ENCODE measurements around the gene CCDC9B. TPM values are rescaled to one million over a fixed set of nuclear protein-coding genes. Genes with fewer than 3 reads are reported as not detected.
A peak's percentile ranks its signal among the peaks of the same experiment; 100 is the strongest.

Gene CCDC9B
- total RNA-seq, 1 experiment from 2014 or later: 5.9 TPM

- no peak for DNase-seq (ENCODE audit: low spot score)
- in situ Hi-C loops (cut with HindIII; ENCODE audit: low sequenced_read_pairs): no loop called here
Measured at GRCh38 chr15:40334941-40335795, 5.6 kb downstream of the CCDC9B start.

GRCh38 chr15:40334541-40334940, 6.2 kb downstream of the CCDC9B start:
- in situ Hi-C loops (cut with HindIII; ENCODE audit: low sequenced_read_pairs): no loop called here
- no peak for DNase-seq (ENCODE audit: low spot score)

- no peak for DNase-seq (ENCODE audit: low spot score)
- in situ Hi-C loops (cut with HindIII; ENCODE audit: low sequenced_read_pairs): no loop called here
Measured at GRCh38 chr15:40333922-40334492, 6.7 kb downstream of the CCDC9B start.

- in situ Hi-C loops (cut with HindIII; ENCODE audit: low sequenced_read_pairs): no loop called here
- no peak for DNase-seq (ENCODE audit: low spot score)
Measured at GRCh38 chr15:40332113-40332781, 8.5 kb downstream of the CCDC9B start.

- in situ Hi-C loops (cut with HindIII; ENCODE audit: low sequenced_read_pairs): no loop called here
Measured at GRCh38 chr15:40331637-40332036, 9.1 kb downstream of the CCDC9B start.

GRCh38 chr15:40331026-40331425, 9.7 kb downstream of the CCDC9B start:
- in situ Hi-C loops (cut with HindIII; ENCODE audit: low sequenced_read_pairs): no loop called here
- no peak for DNase-seq (ENCODE audit: low spot score)

More at GRCh38 chr15:40331637-40332036, 9.1 kb downstream of the CCDC9B start:
- DNase-seq (ENCODE audit: low spot score): peak; percentile 74

- DNase-seq (ENCODE audit: low spot score): no peak
- in situ Hi-C loops (cut with HindIII; ENCODE audit: low sequenced_read_pairs): no loop called here
Measured at GRCh38 chr15:40330368-40330836, 10.3 kb downstream of the CCDC9B start.

GRCh38 chr15:40329804-40330203, 10.9 kb downstream of the CCDC9B start:
- DNase-seq (ENCODE audit: low spot score): no peak
- in situ Hi-C loops (cut with HindIII; ENCODE audit: low sequenced_read_pairs): no loop called here

- in situ Hi-C loops (cut with HindIII; ENCODE audit: low sequenced_read_pairs): no loop called here
- no peak for DNase-seq (ENCODE audit: low spot score)
Measured at GRCh38 chr15:40328751-40329150, 12.0 kb downstream of the CCDC9B start.

GRCh38 chr15:40328176-40328575, 12.6 kb downstream of the CCDC9B start:
- DNase-seq (ENCODE audit: low spot score): no peak
- in situ Hi-C loops (cut with HindIII; ENCODE audit: low sequenced_read_pairs): no loop called here

GRCh38 chr15:40327457-40327856, 13.3 kb downstream of the CCDC9B start:
- in situ Hi-C loops (cut with HindIII; ENCODE audit: low sequenced_read_pairs): no loop called here
- no peak for DNase-seq (ENCODE audit: low spot score)

- no peak for DNase-seq (ENCODE audit: low spot score)
- in situ Hi-C loops (cut with HindIII; ENCODE audit: low sequenced_read_pairs): no loop called here
Measured at GRCh38 chr15:40325700-40326099, 15.0 kb downstream of the CCDC9B start.

GRCh38 chr15:40325188-40325587, 15.6 kb downstream of the CCDC9B start:
- peak; percentile 71 for DNase-seq (ENCODE audit: low spot score)
- in situ Hi-C loops (cut with HindIII; ENCODE audit: low sequenced_read_pairs): no loop called here

- in situ Hi-C loops (cut with HindIII; ENCODE audit: low sequenced_read_pairs): no loop called here
- no peak for DNase-seq (ENCODE audit: low spot score)
Measured at GRCh38 chr15:40323953-40324937, 16.5 kb downstream of the CCDC9B start.

- in situ Hi-C loops (cut with HindIII; ENCODE audit: low sequenced_read_pairs): no loop called here
- peak; percentile 92 for DNase-seq (ENCODE audit: low spot score)
Measured at GRCh38 chr15:40323239-40323952, 17.3 kb downstream of the CCDC9B start, which contains the start of gene INAFM2. INAFM2 (plus strand) TSS chr15:40323692; CDS start chr15:40324056, 364 bp downstream.

GRCh38 chr15:40322531-40323238, 18.1 kb downstream of the CCDC9B start:
- in situ Hi-C loops (cut with HindIII; ENCODE audit: low sequenced_read_pairs): no loop called here
- DNase-seq (ENCODE audit: low spot score): peak; percentile 63

- DNase-seq (ENCODE audit: low spot score): peak; percentile 91
- in situ Hi-C loops (cut with HindIII; ENCODE audit: low sequenced_read_pairs): no loop called here
Measured at GRCh38 chr15:40320931-40321371, 19.8 kb downstream of the CCDC9B start.

- in situ Hi-C loops (cut with HindIII; ENCODE audit: low sequenced_read_pairs): no loop called here
Measured at GRCh38 chr15:40320409-40320808, 20.3 kb downstream of the CCDC9B start.

More at GRCh38 chr15:40320409-40320808, 20.3 kb downstream of the CCDC9B start:
- peak; percentile 64 for DNase-seq (ENCODE audit: low spot score)

All from G401 (cell line).